Coronary artery (tissue), 2 donors: Measurements from ENCODE around the gene RPL27A.

Source experiments
- DNase-seq: peaks from one replicate; pipeline ENCODE4 v3.0.0-alpha.2; 2017; ENCODE audit warnings: low spot score
- H3K27ac ChIP-seq, 2 donors: fragments of 200-600 bp; sonication (generic); one replicate each; pipeline ENCODE4 v1.5.1; 2016 to 2019
- H3K4me3 ChIP-seq: fragments of 200-600 bp; sonication (generic); 2 replicates; pipeline ENCODE4 v1.5.1; 2016; ENCODE audit warnings: mild to moderate bottlenecking, moderate library complexity
- TF ChIP-seq, protein P1 (sequence below): fragments of 200-600 bp; sonication (generic); IDR thresholded peaks from one replicate; pipeline ENCODE4 v1.5.1; 2019; ENCODE audit warnings: antibody characterized with exemption

RPL27A gene

DNA sequence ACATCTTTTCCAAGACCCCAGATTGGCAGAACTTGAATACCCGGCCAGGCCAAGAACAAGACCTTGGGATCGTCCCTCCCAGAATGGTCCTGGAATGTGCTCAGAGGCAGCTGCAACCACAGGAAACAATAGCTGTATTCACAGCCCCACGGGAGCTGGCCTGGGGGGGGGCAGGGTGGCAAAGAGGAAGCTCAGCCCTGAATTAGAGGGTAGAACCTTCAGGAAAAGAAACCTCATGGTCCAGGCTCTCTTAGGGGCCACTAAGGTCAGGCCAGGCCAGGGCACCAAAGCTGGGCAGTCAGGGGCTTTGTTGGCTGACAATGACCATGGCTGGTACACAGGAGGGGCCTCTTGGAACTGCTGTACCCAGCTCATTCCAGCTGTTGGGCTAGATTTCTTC is 17.3 kb downstream of the RPL27A start:
- DNase-seq = no peak
- Histone ChIP-seq H3K27ac (peak overlapping the region; percentile 14 to 64), H3K4me3 (no peak overlapping the region)
- TF ChIP-seq, protein P1, sequence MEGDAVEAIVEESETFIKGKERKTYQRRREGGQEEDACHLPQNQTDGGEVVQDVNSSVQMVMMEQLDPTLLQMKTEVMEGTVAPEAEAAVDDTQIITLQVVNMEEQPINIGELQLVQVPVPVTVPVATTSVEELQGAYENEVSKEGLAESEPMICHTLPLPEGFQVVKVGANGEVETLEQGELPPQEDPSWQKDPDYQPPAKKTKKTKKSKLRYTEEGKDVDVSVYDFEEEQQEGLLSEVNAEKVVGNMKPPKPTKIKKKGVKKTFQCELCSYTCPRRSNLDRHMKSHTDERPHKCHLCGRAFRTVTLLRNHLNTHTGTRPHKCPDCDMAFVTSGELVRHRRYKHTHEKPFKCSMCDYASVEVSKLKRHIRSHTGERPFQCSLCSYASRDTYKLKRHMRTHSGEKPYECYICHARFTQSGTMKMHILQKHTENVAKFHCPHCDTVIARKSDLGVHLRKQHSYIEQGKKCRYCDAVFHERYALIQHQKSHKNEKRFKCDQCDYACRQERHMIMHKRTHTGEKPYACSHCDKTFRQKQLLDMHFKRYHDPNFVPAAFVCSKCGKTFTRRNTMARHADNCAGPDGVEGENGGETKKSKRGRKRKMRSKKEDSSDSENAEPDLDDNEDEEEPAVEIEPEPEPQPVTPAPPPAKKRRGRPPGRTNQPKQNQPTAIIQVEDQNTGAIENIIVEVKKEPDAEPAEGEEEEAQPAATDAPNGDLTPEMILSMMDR = no peak

DNA sequence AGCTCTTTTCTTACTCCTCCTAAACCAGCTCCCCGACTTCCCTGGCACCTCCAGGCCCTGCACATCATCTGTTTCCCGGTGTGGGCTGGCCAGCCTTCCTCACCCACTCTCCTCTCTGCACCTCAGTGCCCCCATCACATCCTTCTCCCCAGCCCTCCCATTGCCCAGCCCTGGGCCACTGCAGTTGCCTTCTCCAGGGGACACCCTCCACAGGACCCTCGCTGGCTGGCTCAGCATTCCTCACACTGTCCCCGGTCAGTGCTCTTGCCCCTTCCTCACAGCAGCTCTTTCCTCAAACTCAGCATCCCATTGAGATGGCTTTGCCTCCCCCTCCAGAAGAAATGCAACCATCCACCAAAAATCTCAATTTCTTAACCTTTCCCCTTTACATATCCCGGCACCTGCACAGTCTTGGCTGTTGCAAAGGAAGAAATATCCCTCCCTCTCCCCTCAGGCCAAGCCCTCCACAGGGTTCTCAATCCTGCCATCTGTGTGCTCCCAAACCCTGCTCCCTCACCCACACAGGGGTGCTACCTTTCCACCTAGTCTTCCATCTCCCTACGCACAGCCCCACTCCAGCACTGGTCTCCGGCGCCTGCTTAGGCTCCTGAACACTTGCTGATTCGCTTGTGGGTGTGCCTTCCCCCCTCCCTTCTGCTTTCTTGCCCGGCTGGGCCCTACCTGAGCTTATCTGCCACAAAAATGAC is 19.5 kb downstream of the RPL27A start:
- no peak for DNase-seq
- no peak overlapping the region for H3K4me3 ChIP-seq
- TF ChIP-seq, protein P1 = no peak
- no peak overlapping the region for H3K27ac ChIP-seq

DNA sequence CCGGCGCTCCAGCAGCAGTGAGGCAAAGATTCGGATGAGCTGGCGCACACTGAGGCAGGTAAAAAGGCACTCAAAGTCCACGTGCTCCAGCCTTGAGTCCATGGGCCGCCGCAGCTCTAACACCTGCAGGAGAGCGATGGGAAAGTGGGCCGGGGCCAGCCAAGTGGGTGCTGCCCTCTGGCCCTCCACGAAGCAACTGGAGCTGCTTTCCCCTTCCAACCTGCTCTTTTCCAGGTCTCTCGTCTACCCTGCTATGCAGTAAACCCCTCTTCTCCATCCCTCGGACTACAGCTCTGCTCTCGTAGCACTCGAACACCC is 20.0 kb downstream of the RPL27A start:
- DNase-seq = no peak
- Histone ChIP-seq H3K4me3 (no peak overlapping the region), H3K27ac (no peak overlapping the region)
- TF ChIP-seq, protein P1 = no peak

DNA sequence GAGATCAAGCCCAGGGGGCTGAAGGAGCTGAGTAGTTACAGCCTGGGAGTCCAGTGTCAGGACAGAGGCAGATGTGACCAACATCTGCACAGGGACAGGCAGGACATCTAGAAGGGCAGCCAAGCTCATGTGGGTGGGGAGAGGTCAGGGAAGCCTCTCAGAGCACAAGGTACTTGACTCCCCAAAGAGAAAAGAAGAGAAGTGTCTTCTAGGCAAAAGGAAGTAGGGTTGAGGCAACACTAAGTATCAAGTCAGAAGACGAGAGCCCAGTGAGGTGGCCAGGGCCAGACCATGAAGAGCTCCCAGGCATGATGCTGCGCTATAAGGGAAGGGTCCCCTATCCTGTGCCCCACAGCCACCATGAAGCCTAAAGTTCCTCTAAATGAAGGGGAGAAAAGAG is 21.5 kb downstream of the RPL27A start:
- Histone ChIP-seq H3K27ac (no peak overlapping the region), H3K4me3 (no peak overlapping the region)
- DNase-seq = no peak
- TF ChIP-seq, protein P1 = no peak

DNA sequence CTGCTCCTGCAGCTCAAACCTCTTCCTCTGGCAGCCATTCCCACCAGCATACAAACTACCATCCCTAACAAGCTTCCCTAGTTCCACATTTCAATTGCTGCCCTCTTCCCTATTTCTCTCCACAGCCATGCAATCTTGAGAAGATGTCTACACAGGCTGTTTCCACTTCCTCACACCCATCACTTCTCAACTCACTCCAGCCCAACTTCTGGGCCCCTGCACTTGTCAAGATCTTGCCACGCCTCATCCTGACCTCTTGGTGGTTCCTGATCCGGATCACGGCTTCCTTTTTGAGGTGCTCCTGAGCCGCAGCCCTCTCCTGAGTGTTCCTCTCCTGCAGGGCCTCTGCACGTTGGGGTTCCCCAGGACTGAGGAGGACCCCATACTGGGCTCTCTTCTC is 22.6 kb downstream of the RPL27A start:
- H3K27ac ChIP-seq = no peak overlapping the region
- TF ChIP-seq, protein P1 = no peak

DNA sequence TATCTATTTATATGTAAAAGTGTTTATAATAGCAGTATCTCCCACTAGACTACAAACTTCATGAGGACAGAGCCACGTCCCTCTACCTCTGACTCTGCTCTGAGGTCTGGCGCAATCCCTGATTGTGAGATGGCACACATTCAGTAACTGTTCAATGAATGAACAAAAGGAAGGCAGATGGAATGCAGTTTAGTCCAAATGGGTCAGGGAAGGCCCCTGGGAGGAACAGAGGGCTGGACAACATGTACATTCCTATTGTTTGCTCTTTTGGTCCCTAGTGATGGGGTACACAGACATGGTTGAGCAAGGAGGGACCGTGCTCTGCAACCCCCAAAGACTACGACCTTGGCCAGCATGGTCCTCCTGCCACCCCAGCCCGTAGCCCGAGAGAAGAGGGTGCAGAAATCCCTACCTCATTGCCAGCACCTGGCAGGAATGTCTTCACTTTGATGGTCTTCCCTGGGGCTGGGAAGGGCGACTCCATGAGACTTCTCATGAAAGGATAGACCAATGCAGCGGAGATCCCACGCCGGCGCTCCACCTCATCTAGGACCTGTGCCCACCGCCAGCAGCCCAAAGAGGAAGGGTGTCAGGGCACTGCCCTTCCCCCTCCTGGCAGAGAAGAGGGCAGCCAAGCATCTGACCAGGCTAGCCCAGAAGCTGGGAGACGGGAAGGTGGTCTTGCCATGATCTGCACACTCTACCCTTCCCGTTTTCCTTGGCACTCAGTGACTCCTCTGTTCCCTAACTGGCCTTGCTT is 24.3 kb downstream of the RPL27A start:
- no peak for DNase-seq
- Histone ChIP-seq H3K27ac (peak overlapping the region; percentile 88 to 95), H3K4me3 (no peak overlapping the region)
- TF ChIP-seq, protein P1 = no peak

More for the DNA sequence above, 22.6 kb downstream of the RPL27A start:
- no peak for DNase-seq
- H3K4me3 ChIP-seq = no peak overlapping the region
